Lung (tissue), 12 donors: ENCODE data around the gene YTHDF2. TPM values are rescaled to one million over a fixed set of nuclear protein-coding genes. Genes with fewer than 3 reads are reported as not detected.

Source experiments
- ATAC-seq: fragments of 200-7000 bp; cut with Tn5 transposase; one replicate; pipeline ENCODE4 v1.9.1; 2020; ENCODE audit warnings: moderate number of reproducible peaks; ENCODE audit not compliant: insufficient read depth, low FRiP score
- DNase-seq, 3 donors: peaks; one replicate each; pipeline ENCODE4 v3.0.0-alpha.2; 2013 to 2017
- H3K27ac ChIP-seq, 2 donors: one replicate each; pipeline ENCODE4 v1.5.1; 2013; ENCODE audit warnings: mild to moderate bottlenecking in 2 of 2, moderate library complexity in 2 of 2, control low read depth in 1 of 2, inconsistent platforms in 1 of 2, low read depth in 1 of 2, low read length in 1 of 2
- H3K27me3 ChIP-seq, 3 donors: one replicate each; pipeline ENCODE4 v1.5.1; 2013; ENCODE audit warnings: low read length in 2 of 3; ENCODE audit not compliant: control insufficient read depth in 3 of 3, insufficient read depth in 3 of 3
- H3K36me3 ChIP-seq, 4 donors: one replicate each; pipeline ENCODE4 v1.5.1; 2013; ENCODE audit warnings: low read length in 4 of 4, mild to moderate bottlenecking in 1 of 4, moderate library complexity in 1 of 4; ENCODE audit not compliant: control insufficient read depth in 4 of 4, insufficient read depth in 4 of 4
- H3K4me1 ChIP-seq, 5 donors: one replicate each; pipeline ENCODE4 v1.5.1; 2013; ENCODE audit warnings: low read length in 5 of 5, mild to moderate bottlenecking in 2 of 5, moderate library complexity in 1 of 5; ENCODE audit not compliant: control insufficient read depth in 5 of 5, insufficient read depth in 5 of 5
- H3K4me3 ChIP-seq: one replicate; pipeline ENCODE4 v1.5.1; 2013; ENCODE audit warnings: mild to moderate bottlenecking, control low read depth, moderate library complexity
- H3K9ac ChIP-seq, 2 donors: one replicate each; pipeline ENCODE4 v1.5.1; 2013; ENCODE audit warnings: low read length in 2 of 2, control low read depth in 1 of 2; ENCODE audit not compliant: insufficient read depth in 1 of 2
- H3K9me3 ChIP-seq, 4 donors: one replicate each; pipeline ENCODE4 v1.5.1; 2013; ENCODE audit warnings: low read length in 3 of 4, mild to moderate bottlenecking in 1 of 4, moderate library complexity in 1 of 4; ENCODE audit not compliant: control insufficient read depth in 4 of 4, insufficient read depth in 3 of 4
- CTCF ChIP-seq: IDR thresholded peaks from 2 replicates; pipeline ENCODE4 v1.5.1; 2012; ENCODE audit warnings: mild to moderate bottlenecking; ENCODE audit errors: control extremely low read depth, extremely low read depth
- WGBS, 2 donors: extraction: QIAGEN DNeasy Blood & Tissue Kit; methylation state at CpG; one replicate each; pipeline ENCODE4 v1.1.7; 2013; 5-methylcytosine and 5-hydroxymethylcytosine counted together
- polyA plus RNA-seq, 2 donors: library from polyadenylated mRNA; stranded (reverse); fragments of 200-250 nt; gene quantifications; one replicate each; pipeline ENCODE4 v1.2.1, GENCODE V29; 2013
- total RNA-seq, 2 donors: library from RNA; depleted of rRNA in 1 of 2; stranded (reverse); fragments of >200 nt in 1 of 2; gene quantifications; one replicate each; pipeline ENCODE4 v1.2.1, GENCODE V29; 2014 to 2021
- donor health status: control.
- donor health status: control.
- donor health status: Bipolar disorder and iron deficiency.
- donor health status: healthy.
- donor health status: DM: yes; HTN: yes; CAD: no.

Gene YTHDF2
- total and polyA plus RNA-seq, 4 donors = 34.3 to 65.8 (median 47.3) TPM

- H3K27me3 ChIP-seq = peaks cover 0 to 4% (median 2%) of the 10 kb centered on the region in 3 donors
- no peak overlapping the region for H3K27ac ChIP-seq
- H3K4me3 ChIP-seq = no peak overlapping the region
- no peak for TF ChIP-seq CTCF
- H3K9ac ChIP-seq = no peak overlapping the region
- DNase-seq = no peak
- H3K4me1 ChIP-seq = peaks cover 0 to 4% (median 0%) of the 10 kb centered on the region in 5 donors
- no peak for ATAC-seq
- H3K9me3 ChIP-seq = peaks cover 0 to 3% (median 0%) of the 10 kb centered on the region in 4 donors
- no peaks in the 10 kb centered on the region for H3K36me3 ChIP-seq
- 94 to 99% methylated on average over 5 to 6 of the region's 6 CpGs for WGBS, 2 donors
Measured at GRCh38 chr1:28801461-28801860, 64.7 kb downstream of the YTHDF2 start.

GRCh38 chr1:28803051-28803450, 66.3 kb downstream of the YTHDF2 start:
- ATAC-seq (no peak), DNase-seq (no peak)
- Histone ChIP-seq H3K4me1 (no peaks in the 10 kb centered on the region), H3K27ac (no peak overlapping the region), H3K4me3 (no peak overlapping the region), H3K36me3 (no peaks in the 10 kb centered on the region), H3K27me3 (peaks cover 0 to 2% (median 0%) of the 10 kb centered on the region in 3 donors), H3K9ac (no peak overlapping the region), H3K9me3 (peaks cover 0 to 3% (median 0%) of the 10 kb centered on the region in 4 donors)
- 80 to 88% methylated on average over 5 of the region's 5 CpGs for WGBS, 2 donors
- no peak for TF ChIP-seq CTCF

GRCh38 chr1:28803662-28804061, 66.9 kb downstream of the YTHDF2 start:
- Histone ChIP-seq H3K27me3 (no peaks in the 10 kb centered on the region), H3K36me3 (no peaks in the 10 kb centered on the region), H3K9me3 (peaks cover 0 to 3% (median 0%) of the 10 kb centered on the region in 4 donors), H3K4me3 (no peak overlapping the region), H3K9ac (no peak overlapping the region), H3K4me1 (no peaks in the 10 kb centered on the region), H3K27ac (no peak overlapping the region)
- DNase-seq (no peak), ATAC-seq (no peak)
- WGBS, 2 donors = 94 to 97% methylated on average over 3 of the region's 3 CpGs
- no peak for TF ChIP-seq CTCF

GRCh38 chr1:28804071-28804470, 67.3 kb downstream of the YTHDF2 start:
- WGBS, 2 donors = 74 to 78% methylated on average over 3 of the region's 3 CpGs

More at GRCh38 chr1:28804071-28804470, 67.3 kb downstream of the YTHDF2 start:
- DNase-seq (no peak), ATAC-seq (no peak)
- no peaks in the 10 kb centered on the region for H3K27me3 ChIP-seq
- no peak overlapping the region for H3K9ac ChIP-seq
- no peaks in the 10 kb centered on the region for H3K36me3 ChIP-seq
- H3K4me3 ChIP-seq = no peak overlapping the region
- H3K4me1 ChIP-seq = no peaks in the 10 kb centered on the region
- H3K27ac ChIP-seq = no peak overlapping the region
- H3K9me3 ChIP-seq = peaks cover 0 to 3% (median 0%) of the 10 kb centered on the region in 4 donors
- TF ChIP-seq CTCF = no peak
